ENCODE data around the gene GALC.

GALC gene

DNA sequence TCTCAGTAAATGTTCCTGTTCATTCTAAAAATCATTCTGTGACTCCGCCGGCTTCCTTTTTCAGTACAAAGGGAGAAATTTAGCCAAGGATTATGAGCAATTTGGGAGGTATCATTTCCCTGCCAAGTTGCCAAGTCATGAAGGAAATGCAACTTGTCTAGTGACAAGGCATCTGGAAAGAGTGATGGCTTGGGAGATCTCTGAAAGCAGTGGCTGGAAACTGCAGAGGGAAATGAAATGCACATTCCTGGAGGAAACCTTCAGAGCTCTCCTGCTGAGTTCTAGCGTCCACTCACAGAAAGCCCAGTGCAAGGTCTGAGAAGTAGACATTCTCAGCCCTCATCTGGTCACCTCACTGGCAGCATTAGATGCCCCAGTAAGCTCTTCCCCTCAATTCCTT lies 91.7 kb downstream of the GALC start:
- Histone ChIP-seq H3F3A (ENCODE audit: low read depth) (no peaks in the 10 kb centered on the region), H3K4me1 (ENCODE audit: insufficient read depth, low read length, poor library complexity, severe bottlenecking) (no peaks in the 10 kb centered on the region), H3K9me3 (ENCODE audit: insufficient read depth, low read depth, low read length) (no peaks in the 10 kb centered on the region), H3K9me2 (replicated peaks; ENCODE audit: low read depth, low read length) (no peaks in the 10 kb centered on the region), H3K4me2 (ENCODE audit: low read depth, low read length, poor library complexity, severe bottlenecking) (no peak overlapping the region), H3K9ac (ENCODE audit: low read depth, low read length, poor library complexity, severe bottlenecking) (no peak overlapping the region), H3K27me3 (ENCODE audit: insufficient read depth, low read length, poor library complexity, severe bottlenecking) (no peaks in the 10 kb centered on the region), H4K20me1 (ENCODE audit: insufficient read depth, low read length, poor library complexity, severe bottlenecking) (no peaks in the 10 kb centered on the region), H2AFZ (ENCODE audit: low read length) (no peak overlapping the region), H3K36me3 (ENCODE audit: insufficient read depth, low read length) (no peaks in the 10 kb centered on the region), H3K79me2 (ENCODE audit: insufficient read depth, low read length) (no peaks in the 10 kb centered on the region), H3K4me3 (ENCODE audit: low read length, poor library complexity, severe bottlenecking) (no peak overlapping the region)
- TF ChIP-seq EZH2phosphoT487 (IDR thresholded peaks at IDR 0.05; ENCODE audit: borderline replicate concordance), result no peak
- TF ChIP-seq, protein P1, sequence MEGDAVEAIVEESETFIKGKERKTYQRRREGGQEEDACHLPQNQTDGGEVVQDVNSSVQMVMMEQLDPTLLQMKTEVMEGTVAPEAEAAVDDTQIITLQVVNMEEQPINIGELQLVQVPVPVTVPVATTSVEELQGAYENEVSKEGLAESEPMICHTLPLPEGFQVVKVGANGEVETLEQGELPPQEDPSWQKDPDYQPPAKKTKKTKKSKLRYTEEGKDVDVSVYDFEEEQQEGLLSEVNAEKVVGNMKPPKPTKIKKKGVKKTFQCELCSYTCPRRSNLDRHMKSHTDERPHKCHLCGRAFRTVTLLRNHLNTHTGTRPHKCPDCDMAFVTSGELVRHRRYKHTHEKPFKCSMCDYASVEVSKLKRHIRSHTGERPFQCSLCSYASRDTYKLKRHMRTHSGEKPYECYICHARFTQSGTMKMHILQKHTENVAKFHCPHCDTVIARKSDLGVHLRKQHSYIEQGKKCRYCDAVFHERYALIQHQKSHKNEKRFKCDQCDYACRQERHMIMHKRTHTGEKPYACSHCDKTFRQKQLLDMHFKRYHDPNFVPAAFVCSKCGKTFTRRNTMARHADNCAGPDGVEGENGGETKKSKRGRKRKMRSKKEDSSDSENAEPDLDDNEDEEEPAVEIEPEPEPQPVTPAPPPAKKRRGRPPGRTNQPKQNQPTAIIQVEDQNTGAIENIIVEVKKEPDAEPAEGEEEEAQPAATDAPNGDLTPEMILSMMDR (conservative IDR thresholded peaks at IDR 0.05; ENCODE audit: low read length), result no peak

DNA sequence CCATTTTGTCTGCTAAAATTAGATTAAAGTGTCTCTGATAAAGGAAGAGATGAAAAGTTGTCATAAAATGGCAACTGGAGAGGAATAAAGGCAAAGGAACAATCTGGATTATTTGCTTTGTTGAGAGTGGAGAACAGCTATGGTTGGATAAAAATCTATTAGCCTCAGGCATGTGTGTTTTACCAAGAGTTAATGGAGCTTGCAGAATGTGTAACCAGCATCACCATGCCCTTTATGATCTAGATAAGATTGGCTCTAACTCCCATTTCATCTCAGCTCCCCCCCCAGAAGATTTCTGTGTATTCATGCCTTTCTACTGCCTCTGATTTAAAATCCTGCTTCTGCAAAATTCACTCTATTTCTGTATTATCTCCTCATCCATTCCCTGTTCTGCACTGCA lies 93.8 kb downstream of the GALC start:
- Histone ChIP-seq H4K20me1 (ENCODE audit: insufficient read depth, low read length, poor library complexity, severe bottlenecking) (no peaks in the 10 kb centered on the region), H3K79me2 (ENCODE audit: insufficient read depth, low read length) (no peaks in the 10 kb centered on the region), H3K9me2 (replicated peaks; ENCODE audit: low read depth, low read length) (no peaks in the 10 kb centered on the region), H3F3A (ENCODE audit: low read depth) (no peaks in the 10 kb centered on the region), H3K9ac (ENCODE audit: low read depth, low read length, poor library complexity, severe bottlenecking) (no peak overlapping the region), H3K4me1 (ENCODE audit: insufficient read depth, low read length, poor library complexity, severe bottlenecking) (no peaks in the 10 kb centered on the region), H3K4me3 (ENCODE audit: low read length, poor library complexity, severe bottlenecking) (no peak overlapping the region), H3K4me2 (ENCODE audit: low read depth, low read length, poor library complexity, severe bottlenecking) (no peak overlapping the region), H3K27me3 (ENCODE audit: insufficient read depth, low read length, poor library complexity, severe bottlenecking) (no peaks in the 10 kb centered on the region), H3K9me3 (ENCODE audit: insufficient read depth, low read depth, low read length) (no peaks in the 10 kb centered on the region), H3K36me3 (ENCODE audit: insufficient read depth, low read length) (no peaks in the 10 kb centered on the region), H2AFZ (ENCODE audit: low read length) (no peak overlapping the region)
- TF ChIP-seq EZH2phosphoT487 (IDR thresholded peaks at IDR 0.05; ENCODE audit: borderline replicate concordance), result no peak
- TF ChIP-seq, protein P1 (conservative IDR thresholded peaks at IDR 0.05; ENCODE audit: low read length), result no peak

DNA sequence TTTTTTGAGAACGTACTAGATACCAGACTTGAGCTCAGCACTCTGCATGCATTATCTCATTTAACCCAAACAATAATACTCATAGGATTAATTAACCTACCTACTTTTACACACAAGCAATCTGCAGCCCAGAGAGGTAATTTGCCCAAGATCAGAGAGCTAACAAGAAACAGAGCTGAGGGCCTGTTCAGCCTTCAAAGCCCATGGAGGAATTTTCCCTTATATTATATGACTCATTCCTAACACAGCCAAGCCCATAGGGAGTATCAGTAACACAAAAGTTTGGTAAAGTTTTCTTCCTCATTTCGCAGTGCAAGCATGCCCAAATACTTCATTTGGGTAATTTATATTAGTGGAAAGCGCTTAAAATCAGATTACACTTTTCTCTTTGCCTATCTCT lies 94.7 kb downstream of the GALC start:
- no peak for TF ChIP-seq EZH2phosphoT487 (IDR thresholded peaks at IDR 0.05; ENCODE audit: borderline replicate concordance)
- TF ChIP-seq, protein P1 (conservative IDR thresholded peaks at IDR 0.05; ENCODE audit: low read length), result no peak
- no peaks in the 10 kb centered on the region for H3F3A ChIP-seq (ENCODE audit: low read depth)
- no peak overlapping the region for H3K4me2 ChIP-seq (ENCODE audit: low read depth, low read length, poor library complexity, severe bottlenecking)
- no peaks in the 10 kb centered on the region for H3K27me3 ChIP-seq (ENCODE audit: insufficient read depth, low read length, poor library complexity, severe bottlenecking)
- H2AFZ ChIP-seq (ENCODE audit: low read length), result no peak overlapping the region
- H3K9me3 ChIP-seq (ENCODE audit: insufficient read depth, low read depth, low read length), result no peaks in the 10 kb centered on the region
- H3K9ac ChIP-seq (ENCODE audit: low read depth, low read length, poor library complexity, severe bottlenecking), result no peak overlapping the region
- no peaks in the 10 kb centered on the region for H3K9me2 ChIP-seq (replicated peaks; ENCODE audit: low read depth, low read length)
- H3K4me1 ChIP-seq (ENCODE audit: insufficient read depth, low read length, poor library complexity, severe bottlenecking), result no peaks in the 10 kb centered on the region
- no peaks in the 10 kb centered on the region for H4K20me1 ChIP-seq (ENCODE audit: insufficient read depth, low read length, poor library complexity, severe bottlenecking)
- H3K79me2 ChIP-seq (ENCODE audit: insufficient read depth, low read length), result no peaks in the 10 kb centered on the region
- no peaks in the 10 kb centered on the region for H3K36me3 ChIP-seq (ENCODE audit: insufficient read depth, low read length)
- no peak overlapping the region for H3K4me3 ChIP-seq (ENCODE audit: low read length, poor library complexity, severe bottlenecking)
